Adipocyte (in vitro differentiated cells): Measurements from ENCODE around the gene SAE1.

Experiments
- DNase-seq: peaks from one replicate; pipeline ENCODE4 v3.0.0-alpha.2; 2015; ENCODE audit warnings: low read depth
- H3K27me3 ChIP-seq: replicated peaks from 2 replicates; pipeline ENCODE4 v1.7.0; 2013; ENCODE audit warnings: mild to moderate bottlenecking, low read length, moderate library complexity; ENCODE audit not compliant: control insufficient read depth, insufficient read depth
- H3K36me3 ChIP-seq: 2 replicates; pipeline ENCODE4 v1.7.0; 2013; ENCODE audit warnings: low read length, mild to moderate bottlenecking, moderate library complexity; ENCODE audit not compliant: control insufficient read depth, insufficient read depth, severe bottlenecking
- H3K4me1 ChIP-seq: 2 replicates; pipeline ENCODE4 v1.7.0; 2013; ENCODE audit warnings: mild to moderate bottlenecking, low read length, moderate library complexity; ENCODE audit not compliant: control insufficient read depth, insufficient read depth
- H3K4me3 ChIP-seq: 2 replicates; pipeline ENCODE4 v1.7.0; 2013; ENCODE audit warnings: mild to moderate bottlenecking, low read length, moderate library complexity
- H3K9ac ChIP-seq: 2 replicates; pipeline ENCODE4 v1.7.0; 2013; ENCODE audit warnings: mild to moderate bottlenecking, low read length, moderate library complexity
- H3K9me3 ChIP-seq: 2 replicates; pipeline ENCODE4 v1.7.0; 2013; ENCODE audit warnings: mild to moderate bottlenecking, low read length, moderate library complexity; ENCODE audit not compliant: control insufficient read depth

Gene SAE1

DNA sequence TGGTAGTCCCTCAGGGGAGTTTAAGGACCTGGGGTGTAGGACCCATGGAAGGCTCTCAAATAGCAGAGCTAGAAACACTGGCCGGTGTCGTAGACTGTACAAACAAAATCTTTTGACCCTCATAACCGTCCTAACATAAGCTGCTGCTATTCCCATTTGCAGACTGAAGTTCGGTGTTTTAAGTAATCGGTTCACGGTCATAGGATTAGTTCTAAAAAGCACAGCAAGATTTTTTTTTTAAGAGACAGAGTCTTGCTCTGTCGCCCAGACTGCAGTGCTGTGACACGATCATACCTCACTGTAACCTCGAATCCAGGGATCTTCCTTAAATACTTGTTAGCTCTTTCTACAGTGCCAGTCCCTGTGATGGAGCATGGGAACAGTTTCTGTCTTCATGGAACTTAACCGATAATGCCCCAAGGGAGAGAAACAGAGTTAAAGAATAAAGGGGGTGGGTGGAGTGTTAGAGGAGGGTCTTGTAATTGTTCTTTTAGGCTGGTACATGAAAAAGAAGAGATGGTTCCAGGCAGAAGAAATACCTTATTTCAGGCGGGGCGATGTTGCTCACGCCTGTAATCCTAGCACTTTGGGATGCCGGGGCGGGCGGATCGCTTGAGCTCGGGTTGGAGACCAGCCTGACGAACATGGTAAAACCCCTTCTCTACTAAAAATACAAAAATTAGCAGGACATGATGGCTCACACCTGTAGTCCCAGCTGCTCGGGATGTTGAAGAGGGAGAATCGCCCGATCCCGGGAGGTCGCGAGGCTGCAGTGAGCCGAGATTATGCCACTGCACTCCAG is 16.6 kb upstream of the SAE1 start:
- Histone ChIP-seq H3K9ac (peak overlapping the region; percentile 100), H3K36me3 (no peaks in the 10 kb centered on the region), H3K4me3 (peak overlapping the region; percentile 86), H3K9me3 (no peaks in the 10 kb centered on the region), H3K4me1 (peaks cover 20% of the 10 kb centered on the region), H3K27me3 (no peaks in the 10 kb centered on the region)
- no peak for DNase-seq

DNA sequence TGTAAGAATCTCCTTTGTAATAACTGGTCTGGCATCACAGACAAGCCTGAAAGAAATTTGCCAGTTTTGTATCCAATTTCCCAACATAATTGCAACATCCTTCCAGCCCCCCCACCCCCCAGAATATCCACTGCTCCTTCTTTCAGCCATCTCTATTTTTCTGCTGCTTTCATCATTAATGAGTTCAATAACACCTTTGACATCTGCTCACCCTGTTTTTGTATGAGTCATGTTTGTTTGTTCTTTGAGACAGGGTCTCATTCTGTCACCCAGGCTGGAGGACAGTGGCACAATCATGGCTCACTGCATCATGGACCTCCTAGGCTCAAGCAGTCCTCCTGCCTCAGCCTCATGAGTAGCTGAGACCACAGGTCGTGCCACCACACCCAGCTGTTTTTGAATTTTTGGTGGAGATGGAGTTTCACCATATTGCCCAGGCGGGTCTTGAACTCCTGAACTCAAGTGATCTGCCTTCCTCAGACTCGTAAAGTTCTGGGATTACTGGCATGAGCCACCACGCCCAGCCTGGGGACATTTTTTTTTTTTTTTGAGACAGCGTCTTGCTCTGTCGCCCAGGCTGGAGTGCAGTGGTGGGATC is 10.1 kb upstream of the SAE1 start:
- H3K27me3 ChIP-seq, result no peaks in the 10 kb centered on the region
- no peaks in the 10 kb centered on the region for H3K9me3 ChIP-seq
- H3K4me1 ChIP-seq, result peaks cover 19% of the 10 kb centered on the region
- H3K36me3 ChIP-seq, result no peaks in the 10 kb centered on the region
- H3K4me3 ChIP-seq, result no peak overlapping the region
- no peak overlapping the region for H3K9ac ChIP-seq
- DNase-seq, result no peak

DNA sequence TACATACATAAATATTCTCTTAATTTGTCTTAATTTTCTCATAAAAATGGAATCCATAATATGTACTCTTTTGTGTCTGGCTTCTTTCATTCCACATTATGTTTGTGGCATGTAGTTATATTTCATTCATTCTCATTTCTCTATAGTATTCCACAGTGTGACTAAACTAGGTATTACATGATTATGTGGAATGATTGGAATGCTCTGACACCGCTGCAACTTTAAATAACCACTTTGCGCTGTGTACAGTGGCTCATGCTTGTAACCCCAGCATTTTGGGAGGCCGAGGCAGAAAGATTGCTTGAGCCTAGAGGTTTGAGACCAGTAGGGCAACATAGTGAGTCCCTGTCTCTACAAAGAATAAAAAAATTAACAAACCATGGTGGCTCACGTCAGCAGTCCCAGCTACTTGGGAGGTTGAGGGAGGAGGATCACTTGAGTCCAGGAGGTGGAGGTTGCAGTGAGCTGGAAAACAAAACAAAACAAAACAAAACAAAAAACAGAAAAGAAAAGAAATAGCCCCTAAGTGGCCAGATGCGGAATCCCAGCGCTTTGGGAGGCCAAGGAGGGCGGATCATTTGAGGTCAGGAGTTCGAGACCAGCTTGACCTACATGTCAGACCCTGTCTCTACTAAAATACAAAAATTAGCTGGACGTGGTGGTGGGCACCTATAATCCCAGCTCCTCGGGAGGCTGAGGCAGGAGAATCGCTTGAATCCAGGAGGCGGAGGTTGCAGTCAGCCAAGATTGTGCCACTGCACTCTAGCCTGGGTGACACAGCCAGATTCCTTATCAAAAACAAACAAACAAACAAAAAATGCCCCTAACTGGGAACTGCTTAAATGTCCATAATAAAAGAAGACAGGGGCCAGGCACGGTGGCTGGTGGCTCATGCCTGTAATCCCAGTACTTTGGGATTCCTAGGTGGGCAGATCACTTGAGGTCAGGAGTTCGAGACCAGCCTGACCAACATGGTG is 8.0 kb upstream of the SAE1 start:
- Histone ChIP-seq H3K4me1 (peaks cover 24% of the 10 kb centered on the region), H3K36me3 (no peaks in the 10 kb centered on the region)

DNA sequence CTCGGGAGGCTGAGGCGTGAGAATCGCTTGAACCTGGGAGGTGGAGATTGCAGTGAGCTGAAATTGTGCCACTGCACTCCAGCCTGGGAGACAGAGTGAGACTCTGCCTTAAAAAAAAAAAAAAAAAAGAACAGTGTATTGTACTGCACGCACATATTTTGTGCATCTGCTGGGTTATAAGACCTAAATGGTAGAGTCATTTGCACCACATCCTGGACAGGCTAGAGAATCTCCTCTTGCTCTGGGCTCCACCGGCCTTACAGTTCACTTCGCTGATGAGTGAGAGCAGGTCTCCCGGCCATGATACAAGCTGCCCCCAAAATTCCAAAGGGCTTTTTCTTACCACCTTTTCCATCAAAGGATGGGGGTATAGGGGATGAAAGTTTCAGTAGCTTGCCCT is 7.2 kb upstream of the SAE1 start:
- Histone ChIP-seq H3K27me3 (no peaks in the 10 kb centered on the region), H3K4me1 (peaks cover 24% of the 10 kb centered on the region), H3K9ac (no peak overlapping the region), H3K9me3 (no peaks in the 10 kb centered on the region), H3K4me3 (no peak overlapping the region), H3K36me3 (no peaks in the 10 kb centered on the region)
- DNase-seq, result no peak

More for the DNA sequence above, 8.0 kb upstream of the SAE1 start:
- Histone ChIP-seq H3K9ac (no peak overlapping the region), H3K9me3 (no peaks in the 10 kb centered on the region), H3K27me3 (no peaks in the 10 kb centered on the region), H3K4me3 (no peak overlapping the region)
- DNase-seq, result peak; percentile 78

DNA sequence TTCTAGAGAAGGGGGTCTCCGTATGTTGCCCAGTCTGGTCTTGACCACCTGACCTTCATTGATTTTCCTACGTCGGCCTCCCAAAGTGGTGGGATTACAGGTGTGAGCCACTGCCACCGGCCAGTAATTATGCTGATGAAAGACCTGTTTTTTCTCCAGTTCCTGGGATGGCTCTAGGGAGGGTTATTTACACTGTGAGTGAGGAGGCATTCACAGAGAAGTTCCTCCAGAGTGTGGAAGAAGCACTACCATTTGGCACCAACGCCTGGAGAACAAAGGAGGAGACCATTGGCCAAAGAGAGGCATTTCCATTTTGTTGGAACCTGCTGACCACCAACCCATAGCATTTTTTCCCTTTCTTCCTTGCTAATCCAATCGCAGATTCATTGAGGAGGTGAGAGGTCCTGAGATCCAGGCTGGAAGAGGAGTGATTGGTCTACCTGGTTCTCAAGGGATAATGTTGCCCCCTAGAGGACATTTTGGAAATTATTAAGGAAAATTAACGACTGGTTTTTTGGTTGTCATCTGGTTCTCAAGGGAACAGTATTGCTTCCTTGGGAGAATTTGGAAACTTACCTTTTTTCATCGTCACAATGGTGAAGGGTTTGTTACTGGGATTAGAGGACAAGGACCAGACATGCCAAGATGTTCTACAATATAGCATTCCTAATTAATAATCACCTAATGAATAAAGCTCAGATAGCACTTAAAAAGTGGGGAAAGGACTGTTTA is 5.5 kb upstream of the SAE1 start:
- DNase-seq, result peak; percentile 93
- Histone ChIP-seq H3K27me3 (no peaks in the 10 kb centered on the region), H3K4me3 (peak overlapping the region; percentile 5), H3K4me1 (peaks cover 23% of the 10 kb centered on the region), H3K36me3 (no peaks in the 10 kb centered on the region), H3K9ac (peak overlapping the region; percentile 58), H3K9me3 (no peaks in the 10 kb centered on the region)

DNA sequence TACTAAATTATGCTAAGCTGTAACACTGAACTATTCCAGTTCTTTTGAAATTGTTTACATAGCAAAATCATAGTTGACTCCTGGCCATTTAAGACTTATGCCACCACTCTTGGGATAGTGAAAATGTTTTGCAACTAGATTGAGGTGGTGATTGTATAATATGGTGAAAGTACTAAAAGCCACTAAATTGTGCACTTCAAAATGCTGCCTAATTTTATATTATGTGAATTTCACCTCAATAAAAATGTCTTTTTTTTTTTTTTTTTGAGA is 5.0 kb upstream of the SAE1 start:
- H3K4me1 ChIP-seq, result peaks cover 18% of the 10 kb centered on the region
- no peaks in the 10 kb centered on the region for H3K27me3 ChIP-seq
- no peaks in the 10 kb centered on the region for H3K36me3 ChIP-seq
- no peak overlapping the region for H3K4me3 ChIP-seq
- H3K9me3 ChIP-seq, result no peaks in the 10 kb centered on the region
- peak overlapping the region; percentile 58 for H3K9ac ChIP-seq
- peak; percentile 24 for DNase-seq

DNA sequence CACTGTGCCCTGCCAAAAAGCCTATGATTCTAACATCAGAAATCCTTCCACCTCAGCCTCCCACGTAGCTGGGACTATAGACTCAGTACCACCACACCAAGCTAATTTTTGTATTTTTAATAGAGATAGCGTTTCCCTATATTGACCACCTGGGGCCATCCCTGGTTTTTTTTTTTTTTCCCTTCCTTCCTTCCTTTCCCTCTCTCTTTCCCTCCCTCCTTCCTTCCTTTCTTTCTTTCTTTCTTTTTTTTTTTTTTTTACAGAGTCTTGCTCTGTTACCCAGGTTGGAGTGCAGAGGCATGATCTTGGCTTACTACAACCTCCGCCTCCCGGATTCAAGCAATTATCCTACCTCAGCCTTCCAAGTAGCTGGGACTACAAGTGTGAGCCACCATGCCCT is 1.1 kb upstream of the SAE1 start:
- Histone ChIP-seq H3K9me3 (no peaks in the 10 kb centered on the region), H3K9ac (no peak overlapping the region), H3K4me3 (no peak overlapping the region), H3K4me1 (peaks cover 23% of the 10 kb centered on the region), H3K27me3 (no peaks in the 10 kb centered on the region), H3K36me3 (no peaks in the 10 kb centered on the region)
- DNase-seq, result no peak

DNA sequence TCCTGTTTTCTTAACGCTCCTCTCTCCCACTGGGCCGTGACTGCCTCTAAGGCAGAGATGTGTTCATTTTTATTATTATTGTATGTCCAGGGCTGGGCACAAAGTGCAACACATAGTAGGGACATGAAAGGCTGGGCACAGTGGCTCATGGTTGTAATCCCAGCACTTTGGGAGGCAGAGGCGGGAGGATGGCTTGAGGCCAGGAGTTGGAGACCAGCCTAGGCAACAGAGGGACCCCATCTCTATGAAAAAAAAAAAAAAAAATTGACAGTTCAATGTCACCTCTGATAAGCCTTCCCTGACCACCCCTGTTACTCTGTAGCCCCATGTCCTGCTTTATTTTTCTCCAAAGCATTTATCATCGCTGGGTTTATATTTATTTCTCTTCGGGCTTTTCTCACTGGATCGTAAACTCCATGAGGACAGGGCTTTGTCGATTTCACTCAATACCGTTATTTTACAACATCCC is 481 bp upstream of the SAE1 start:
- no peaks in the 10 kb centered on the region for H3K9me3 ChIP-seq
- peak overlapping the region; percentile 99 for H3K4me3 ChIP-seq
- no peaks in the 10 kb centered on the region for H3K36me3 ChIP-seq
- peaks cover 24% of the 10 kb centered on the region for H3K4me1 ChIP-seq
- H3K9ac ChIP-seq, result peak overlapping the region; percentile 46
- DNase-seq, result no peak
- H3K27me3 ChIP-seq, result no peaks in the 10 kb centered on the region

DNA sequence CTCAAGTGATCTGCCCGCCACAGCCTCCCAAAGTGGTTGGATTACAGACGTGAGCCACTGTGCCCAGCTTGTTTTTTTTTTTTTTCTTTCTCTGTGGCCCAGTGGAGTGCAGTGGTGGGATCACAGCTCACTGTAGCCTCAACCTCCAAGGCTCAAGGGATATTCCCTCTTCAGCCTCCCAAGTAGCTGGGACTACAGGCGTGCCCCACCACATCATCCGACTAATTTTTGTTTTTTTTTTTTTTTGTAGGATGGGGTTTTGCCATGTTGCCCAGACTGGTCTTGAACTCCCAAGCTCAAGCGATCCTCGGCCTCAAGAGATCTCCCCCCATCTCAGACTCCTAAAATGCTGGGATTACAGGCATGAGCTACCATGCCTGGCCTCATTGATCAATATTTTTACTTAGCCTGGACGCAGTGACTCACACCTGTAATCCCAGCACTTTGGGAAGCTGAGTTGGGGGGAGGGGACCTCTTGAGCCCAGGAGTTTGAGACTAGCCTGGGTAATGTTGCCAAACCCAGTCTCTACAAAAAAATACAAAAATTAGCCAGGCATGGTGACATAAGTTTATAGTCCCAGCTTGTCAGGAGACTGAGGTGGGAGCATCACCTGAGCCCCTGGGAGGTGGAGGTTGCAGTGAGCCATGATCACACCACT is 1.7 kb downstream of the SAE1 start:
- Histone ChIP-seq H3K27me3 (no peaks in the 10 kb centered on the region), H3K36me3 (no peaks in the 10 kb centered on the region), H3K4me1 (peaks cover 18% of the 10 kb centered on the region), H3K9me3 (no peaks in the 10 kb centered on the region), H3K9ac (peak overlapping the region; percentile 98), H3K4me3 (peak overlapping the region; percentile 99)
- no peak for DNase-seq

DNA sequence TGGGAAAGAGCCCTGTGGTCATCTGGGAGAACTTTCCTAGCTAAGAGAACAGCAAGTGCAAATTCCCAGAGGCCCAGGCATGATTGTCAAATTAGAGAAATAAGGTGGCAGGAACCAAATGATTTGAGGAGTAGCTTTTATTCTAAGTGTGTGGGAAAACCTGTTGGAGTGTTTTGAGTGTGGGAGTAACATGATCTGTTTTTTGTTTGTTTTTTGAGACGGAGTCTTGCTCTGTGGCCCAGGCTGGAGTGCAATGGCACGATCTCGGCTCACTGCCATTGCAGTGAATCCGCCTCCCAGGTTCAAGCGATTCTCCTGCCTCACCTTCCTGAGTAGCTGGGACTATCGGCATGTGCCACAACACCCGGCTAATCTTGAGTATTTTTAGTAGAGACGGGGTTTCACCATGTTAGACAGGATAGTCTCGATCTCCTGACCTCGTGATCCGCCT is 2.4 kb downstream of the SAE1 start:
- DNase-seq, result no peak
- Histone ChIP-seq H3K27me3 (no peaks in the 10 kb centered on the region), H3K9ac (no peak overlapping the region), H3K36me3 (no peaks in the 10 kb centered on the region), H3K4me3 (no peak overlapping the region), H3K9me3 (no peaks in the 10 kb centered on the region), H3K4me1 (peaks cover 18% of the 10 kb centered on the region)
